ENCODE results near the gene KDSR. TPM values are rescaled to one million over a fixed set of nuclear protein-coding genes. Genes with fewer than 3 reads are reported as not detected.
A peak's percentile ranks its signal among the peaks of the same experiment; 100 is the strongest.

Gene KDSR
- polyA plus RNA-seq, 3 donors, result 9.6 to 38.5 (median 29.9) TPM

GRCh38 chr18:63317982-63318888, 48.8 kb downstream of the KDSR start:
- Histone ChIP-seq H3K9ac (ENCODE audit: insufficient read depth, low read length, poor library complexity, severe bottlenecking) (peak overlapping the region; percentile 74), H3K79me2 (ENCODE audit: insufficient read depth, low read length) (peaks cover 62% of the 10 kb centered on the region), H3K27ac (ENCODE audit: low read depth in 1 of 2, low read length in 2 of 2) (no peak overlapping the region), H4K20me1 (ENCODE audit: insufficient read depth, low read length) (no peaks in the 10 kb centered on the region), H3K4me3 (replicated peaks in 1 of 3; ENCODE audit: low read depth in 2 of 3, low read length in 3 of 3) (peak overlapping the region; percentile 45 to 89 (median 66)), H3K4me2 (replicated peaks; ENCODE audit: extremely low read depth, low read length, poor library complexity, severe bottlenecking) (peak overlapping the region; percentile 94), H3K4me1 (ENCODE audit: control insufficient read depth in 1 of 2, insufficient read depth in 2 of 2, low read length in 2 of 2) (peaks cover 47 to 60% of the 10 kb centered on the region in 2 donors), H3K27me3 (ENCODE audit: control insufficient read depth in 2 of 2, insufficient read depth in 2 of 2, low read length in 2 of 2) (no peaks in the 10 kb centered on the region), H2AFZ (ENCODE audit: insufficient read depth, low read depth, low read length, poor library complexity, severe bottlenecking) (peak overlapping the region; percentile 81), H3K36me3 (replicated peaks in 1 of 2; ENCODE audit: control insufficient read depth in 1 of 2, insufficient read depth in 2 of 2, low read length in 2 of 2) (no peaks in the 10 kb centered on the region), H3K9me3 (replicated peaks in 1 of 2; ENCODE audit: control insufficient read depth in 1 of 2, insufficient read depth in 1 of 2, low read length in 2 of 2) (no peaks in the 10 kb centered on the region)
- peaks cover 8 to 15% (median 8%) of the 10 kb centered on the region in 3 donors for H3K27me3 Mint-ChIP-seq (ENCODE audit: low read depth in 3 of 3)
- WGBS (ENCODE audit: insufficient coverage), result 6% methylated on average over 54 of the region's 66 CpGs
- TF ChIP-seq CTCF (IDR thresholded peaks at IDR 0.05), result peak; percentile 85
- H3K36me3 Mint-ChIP-seq, result peaks cover 0 to 2% of the 10 kb centered on the region in 2 donors
- H3K27ac Mint-ChIP-seq, result peak overlapping the region; percentile 64 to 84 (median 78)
- no peaks in the 10 kb centered on the region for H3K9me3 Mint-ChIP-seq
- intact Hi-C loops (cut with micrococcal nuclease), result loop anchor here in 1 of 2 donors (5.0 kb wide), 1 partner anchor 61 kb away; no protein-coding TSS in a partner anchor
- H3K4me1 Mint-ChIP-seq, result peaks cover 64% of the 10 kb centered on the region
- H3K4me3 Mint-ChIP-seq, result peak overlapping the region; percentile 97 to 99
- DNase-seq, result peak; percentile 36 to 54 (median 51)

GRCh38 chr18:63317556-63317946, 49.5 kb downstream of the KDSR start:
- intact Hi-C loops (cut with micrococcal nuclease), result loop anchor here in 1 of 2 donors (5.0 kb wide), 1 partner anchor 60 kb away; no protein-coding TSS in a partner anchor
- Histone ChIP-seq H2AFZ (ENCODE audit: insufficient read depth, low read depth, low read length, poor library complexity, severe bottlenecking) (peak overlapping the region; percentile 81), H3K79me2 (ENCODE audit: insufficient read depth, low read length) (peaks cover 69% of the 10 kb centered on the region), H3K9me3 (replicated peaks in 1 of 2; ENCODE audit: control insufficient read depth in 1 of 2, insufficient read depth in 1 of 2, low read length in 2 of 2) (no peaks in the 10 kb centered on the region), H3K4me2 (replicated peaks; ENCODE audit: extremely low read depth, low read length, poor library complexity, severe bottlenecking) (peak overlapping the region; percentile 94), H3K36me3 (replicated peaks in 1 of 2; ENCODE audit: control insufficient read depth in 1 of 2, insufficient read depth in 2 of 2, low read length in 2 of 2) (no peaks in the 10 kb centered on the region), H3K27me3 (ENCODE audit: control insufficient read depth in 2 of 2, insufficient read depth in 2 of 2, low read length in 2 of 2) (no peaks in the 10 kb centered on the region), H4K20me1 (ENCODE audit: insufficient read depth, low read length) (no peaks in the 10 kb centered on the region), H3K27ac (ENCODE audit: low read depth in 1 of 2, low read length in 2 of 2) (no peak overlapping the region), H3K9ac (ENCODE audit: insufficient read depth, low read length, poor library complexity, severe bottlenecking) (no peak overlapping the region), H3K4me1 (ENCODE audit: control insufficient read depth in 1 of 2, insufficient read depth in 2 of 2, low read length in 2 of 2) (peaks cover 42 to 55% of the 10 kb centered on the region in 2 donors), H3K4me3 (replicated peaks in 1 of 3; ENCODE audit: low read depth in 2 of 3, low read length in 3 of 3) (peak overlapping the region in 1 of 3 experiments; percentile 89)
- WGBS (ENCODE audit: insufficient coverage), result 62% methylated on average over 6 of the region's 10 CpGs
- H3K9me3 Mint-ChIP-seq, result no peaks in the 10 kb centered on the region
- TF ChIP-seq CTCF (IDR thresholded peaks at IDR 0.05), result no peak
- H3K27ac Mint-ChIP-seq, result peak overlapping the region in 2 of 7 donors; percentile 6 to 72
- H3K4me1 Mint-ChIP-seq, result peaks cover 59% of the 10 kb centered on the region
- DNase-seq, result no peak
- peak overlapping the region; percentile 91 to 99 for H3K4me3 Mint-ChIP-seq
- peaks cover 0 to 2% of the 10 kb centered on the region in 2 donors for H3K36me3 Mint-ChIP-seq
- peaks cover 6 to 15% (median 8%) of the 10 kb centered on the region in 3 donors for H3K27me3 Mint-ChIP-seq (ENCODE audit: low read depth in 3 of 3)

All from CD14-positive monocyte (primary cell).